HEK293 (cell line): ENCODE data around the gene RINL.

ENCODE experiments used
- HOXC10 ChIP-seq: sonication (generic); formaldehyde crosslinking; IDR thresholded peaks from 2 replicates; pipeline ENCODE4 v1.8.1; 2023; ENCODE audit warnings: mild to moderate bottlenecking, missing genetic modification reagents
- KLF10 ChIP-seq: fragments of 450-650 bp; IDR thresholded peaks from 2 replicates; pipeline ENCODE4 v1.5.1; 2018; ENCODE audit warnings: missing biosample characterization, mild to moderate bottlenecking, missing genetic modification characterization
- KLF7 ChIP-seq: fragments of 450-650 bp; formaldehyde crosslinking; IDR thresholded peaks from 2 replicates; pipeline ENCODE4 v1.5.1; 2016; ENCODE audit warnings: missing biosample characterization, missing genetic modification characterization, borderline replicate concordance
- KLF8 ChIP-seq: fragments of 450-650 bp; formaldehyde crosslinking; IDR thresholded peaks from 2 replicates; pipeline ENCODE4 v1.5.1; 2016; ENCODE audit warnings: missing biosample characterization, missing genetic modification characterization
- OSR2 ChIP-seq: fragments of 450-650 bp; formaldehyde crosslinking; IDR thresholded peaks from 2 replicates; pipeline ENCODE4 v1.5.1; 2016; ENCODE audit warnings: missing biosample characterization, missing genetic modification characterization
- ZBTB7A ChIP-seq: fragments of 450-650 bp; formaldehyde crosslinking; IDR thresholded peaks from 2 replicates; pipeline ENCODE4 v1.5.1; 2016; ENCODE audit warnings: low read depth, missing biosample characterization, missing genetic modification characterization
- ZNF114 ChIP-seq: fragments of 450-650 bp; formaldehyde crosslinking; IDR thresholded peaks from 2 replicates; pipeline ENCODE4 v1.5.0; 2017; ENCODE audit warnings: missing biosample characterization, missing genetic modification characterization
- ZNF16 ChIP-seq: fragments of 450-650 bp; formaldehyde crosslinking; IDR thresholded peaks from 2 replicates; pipeline ENCODE4 v1.5.1; 2016; ENCODE audit warnings: low read depth, missing biosample characterization, missing genetic modification characterization
- ZNF239 ChIP-seq: fragments of 450-650 bp; formaldehyde crosslinking; IDR thresholded peaks from 2 replicates; pipeline ENCODE4 v1.5.1; 2016; ENCODE audit warnings: missing biosample characterization, missing genetic modification characterization
- ZNF248 ChIP-seq: fragments of 450-650 bp; formaldehyde crosslinking; IDR thresholded peaks from 2 replicates; pipeline ENCODE4 v1.5.1; 2017; ENCODE audit warnings: missing biosample characterization, missing genetic modification characterization
- ZNF292 ChIP-seq: fragments of 450-650 bp; formaldehyde crosslinking; IDR thresholded peaks from 2 replicates; pipeline ENCODE4 v1.5.1; 2016; ENCODE audit warnings: low read depth, missing biosample characterization, missing genetic modification characterization, borderline replicate concordance
- ZNF350 ChIP-seq: fragments of 450-650 bp; formaldehyde crosslinking; IDR thresholded peaks from 2 replicates; pipeline ENCODE4 v1.5.0; 2017; ENCODE audit warnings: missing biosample characterization, mild to moderate bottlenecking, missing genetic modification characterization
- ZNF510 ChIP-seq: fragments of 450-650 bp; formaldehyde crosslinking; IDR thresholded peaks from 2 replicates; pipeline ENCODE4 v1.5.1; 2018; ENCODE audit warnings: mild to moderate bottlenecking, missing genetic modification characterization, missing biosample characterization; ENCODE audit not compliant: insufficient replicate concordance
- ZNF549 ChIP-seq: fragments of 450-650 bp; IDR thresholded peaks from 2 replicates; pipeline ENCODE4 v1.5.1; 2018; ENCODE audit warnings: missing biosample characterization, missing genetic modification characterization, mild to moderate bottlenecking, inconsistent platforms, moderate library complexity
- ZNF555 ChIP-seq: fragments of 450-650 bp; formaldehyde crosslinking; conservative IDR thresholded peaks from 2 replicates; pipeline ENCODE4 v1.5.1; 2017; ENCODE audit warnings: missing biosample characterization, mild to moderate bottlenecking, missing genetic modification characterization, inconsistent platforms
- ZNF596 ChIP-seq: fragments of 450-650 bp; IDR thresholded peaks from 2 replicates; pipeline ENCODE4 v1.5.0; 2018; ENCODE audit warnings: missing biosample characterization, mild to moderate bottlenecking, missing genetic modification characterization, moderate library complexity
- ZNF791 ChIP-seq: fragments of 450-650 bp; formaldehyde crosslinking; IDR thresholded peaks from 2 replicates; pipeline ENCODE4 v1.5.1; 2016; ENCODE audit warnings: missing biosample characterization, missing genetic modification characterization
- ZXDB ChIP-seq: fragments of 450-650 bp; formaldehyde crosslinking; IDR thresholded peaks from 2 replicates; pipeline ENCODE4 v1.5.1; 2016; ENCODE audit warnings: missing biosample characterization, missing genetic modification characterization
- TF ChIP-seq, protein P1 (sequence below): fragments of 450-650 bp; formaldehyde crosslinking; IDR thresholded peaks from 2 replicates; pipeline ENCODE4 v1.5.1; 2016; ENCODE audit warnings: missing biosample characterization, missing genetic modification characterization
- TF ChIP-seq, protein P2 (sequence below): fragments of 450-650 bp; formaldehyde crosslinking; IDR thresholded peaks from 2 replicates; pipeline ENCODE4 v1.5.1; 2016; ENCODE audit warnings: missing biosample characterization, missing genetic modification characterization
- TF ChIP-seq, protein P3 (sequence below): fragments of 450-650 bp; formaldehyde crosslinking; IDR thresholded peaks from 2 replicates; pipeline ENCODE4; 2016; ENCODE audit warnings: missing biosample characterization, missing genetic modification characterization
- TF ChIP-seq, protein P4 (sequence below): fragments of 450-650 bp; formaldehyde crosslinking; IDR thresholded peaks from 2 replicates; pipeline ENCODE4 v1.5.1; 2017; ENCODE audit warnings: missing biosample characterization, missing genetic modification characterization
- TF ChIP-seq, protein P5 (sequence below): fragments of 450-650 bp; formaldehyde crosslinking; IDR thresholded peaks from 2 replicates; pipeline ENCODE4 v1.5.1; 2016; ENCODE audit warnings: missing biosample characterization, missing genetic modification characterization
- TF ChIP-seq, protein P6 (sequence below): fragments of 450-650 bp; formaldehyde crosslinking; IDR thresholded peaks from 2 replicates; pipeline ENCODE4 v1.5.1; 2016; ENCODE audit warnings: missing biosample characterization, missing genetic modification characterization
- TF ChIP-seq, protein P7 (sequence below): fragments of 450-650 bp; formaldehyde crosslinking; IDR thresholded peaks from 2 replicates; pipeline ENCODE4 v1.5.1; 2016; ENCODE audit warnings: missing biosample characterization, missing genetic modification characterization
- TF ChIP-seq, protein P8 (sequence below): fragments of 450-650 bp; formaldehyde crosslinking; IDR thresholded peaks from 2 replicates; pipeline ENCODE4 v1.5.1; 2017; ENCODE audit warnings: missing biosample characterization, mild to moderate bottlenecking, missing genetic modification characterization, moderate library complexity

RINL gene

DNA sequence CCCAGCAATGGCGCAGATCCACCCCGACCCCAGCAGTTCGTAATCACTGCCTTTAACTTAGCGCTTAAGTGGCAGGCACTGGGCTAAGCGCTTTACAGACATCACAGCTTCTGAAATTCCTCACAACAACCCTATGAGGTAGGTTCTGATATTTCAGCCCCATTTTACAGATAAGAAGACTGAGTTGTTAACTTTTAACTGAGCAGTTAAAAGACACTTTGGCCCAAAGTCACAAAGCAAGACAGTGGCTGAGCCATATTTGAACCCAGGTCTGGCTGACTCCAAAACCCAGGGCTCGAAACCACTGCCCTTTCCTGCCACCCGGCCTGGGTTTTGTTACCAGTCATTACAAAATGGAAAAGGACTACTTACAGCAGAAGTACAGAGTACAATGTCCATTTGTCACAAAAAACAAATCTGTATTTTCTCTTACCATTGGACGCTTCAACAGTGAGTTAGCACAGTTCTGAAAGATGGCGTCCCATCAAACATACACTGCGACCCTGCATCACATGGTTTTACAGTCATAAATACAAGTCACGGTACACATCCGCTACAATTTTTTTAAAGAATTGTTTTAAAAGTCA is 36.8 kb downstream of the RINL start (continued):
- TF ChIP-seq, protein P1, sequence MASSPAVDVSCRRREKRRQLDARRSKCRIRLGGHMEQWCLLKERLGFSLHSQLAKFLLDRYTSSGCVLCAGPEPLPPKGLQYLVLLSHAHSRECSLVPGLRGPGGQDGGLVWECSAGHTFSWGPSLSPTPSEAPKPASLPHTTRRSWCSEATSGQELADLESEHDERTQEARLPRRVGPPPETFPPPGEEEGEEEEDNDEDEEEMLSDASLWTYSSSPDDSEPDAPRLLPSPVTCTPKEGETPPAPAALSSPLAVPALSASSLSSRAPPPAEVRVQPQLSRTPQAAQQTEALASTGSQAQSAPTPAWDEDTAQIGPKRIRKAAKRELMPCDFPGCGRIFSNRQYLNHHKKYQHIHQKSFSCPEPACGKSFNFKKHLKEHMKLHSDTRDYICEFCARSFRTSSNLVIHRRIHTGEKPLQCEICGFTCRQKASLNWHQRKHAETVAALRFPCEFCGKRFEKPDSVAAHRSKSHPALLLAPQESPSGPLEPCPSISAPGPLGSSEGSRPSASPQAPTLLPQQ (tag by site-specific recombination), result no peak
- TF ChIP-seq ZBTB7A (tag by site-specific recombination) (no peak), ZNF549 (tag by site-specific recombination) (no peak), ZXDB (no peak), KLF10 (tag by site-specific recombination) (0 out of 2 replicates have a peak, but pooled peaks have one; percentile 19), KLF8 (tag by site-specific recombination) (0 out of 2 replicates have a peak, but pooled peaks have one; percentile 25), ZNF596 (tag by site-specific recombination) (no peak), HOXC10 (CRISPR knock-in tag) (no peak), ZNF239 (tag by site-specific recombination) (no peak), ZNF292 (tag by site-specific recombination) (no peak), ZNF510 (no peak), ZNF248 (tag by site-specific recombination) (no peak), OSR2 (tag by site-specific recombination) (no peak), ZNF16 (tag by site-specific recombination) (no peak), ZNF791 (no peak), ZNF555 (tag by site-specific recombination) (no peak), KLF7 (tag by site-specific recombination) (no peak), ZNF114 (tag by site-specific recombination) (no peak), ZNF350 (no peak)
- TF ChIP-seq, protein P2, sequence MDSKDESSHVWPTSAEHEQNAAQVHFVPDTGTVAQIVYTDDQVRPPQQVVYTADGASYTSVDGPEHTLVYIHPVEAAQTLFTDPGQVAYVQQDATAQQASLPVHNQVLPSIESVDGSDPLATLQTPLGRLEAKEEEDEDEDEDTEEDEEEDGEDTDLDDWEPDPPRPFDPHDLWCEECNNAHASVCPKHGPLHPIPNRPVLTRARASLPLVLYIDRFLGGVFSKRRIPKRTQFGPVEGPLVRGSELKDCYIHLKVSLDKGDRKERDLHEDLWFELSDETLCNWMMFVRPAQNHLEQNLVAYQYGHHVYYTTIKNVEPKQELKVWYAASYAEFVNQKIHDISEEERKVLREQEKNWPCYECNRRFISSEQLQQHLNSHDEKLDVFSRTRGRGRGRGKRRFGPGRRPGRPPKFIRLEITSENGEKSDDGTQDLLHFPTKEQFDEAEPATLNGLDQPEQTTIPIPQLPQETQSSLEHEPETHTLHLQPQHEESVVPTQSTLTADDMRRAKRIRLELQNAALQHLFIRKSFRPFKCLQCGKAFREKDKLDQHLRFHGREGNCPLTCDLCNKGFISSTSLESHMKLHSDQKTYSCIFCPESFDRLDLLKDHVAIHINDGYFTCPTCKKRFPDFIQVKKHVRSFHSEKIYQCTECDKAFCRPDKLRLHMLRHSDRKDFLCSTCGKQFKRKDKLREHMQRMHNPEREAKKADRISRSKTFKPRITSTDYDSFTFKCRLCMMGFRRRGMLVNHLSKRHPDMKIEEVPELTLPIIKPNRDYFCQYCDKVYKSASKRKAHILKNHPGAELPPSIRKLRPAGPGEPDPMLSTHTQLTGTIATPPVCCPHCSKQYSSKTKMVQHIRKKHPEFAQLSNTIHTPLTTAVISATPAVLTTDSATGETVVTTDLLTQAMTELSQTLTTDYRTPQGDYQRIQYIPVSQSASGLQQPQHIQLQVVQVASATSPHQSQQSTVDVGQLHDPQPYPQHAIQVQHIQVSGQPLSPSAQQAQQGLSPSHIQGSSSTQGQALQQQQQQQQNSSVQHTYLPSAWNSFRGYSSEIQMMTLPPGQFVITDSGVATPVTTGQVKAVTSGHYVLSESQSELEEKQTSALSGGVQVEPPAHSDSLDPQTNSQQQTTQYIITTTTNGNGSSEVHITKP, result no peak
- TF ChIP-seq, protein P3, sequence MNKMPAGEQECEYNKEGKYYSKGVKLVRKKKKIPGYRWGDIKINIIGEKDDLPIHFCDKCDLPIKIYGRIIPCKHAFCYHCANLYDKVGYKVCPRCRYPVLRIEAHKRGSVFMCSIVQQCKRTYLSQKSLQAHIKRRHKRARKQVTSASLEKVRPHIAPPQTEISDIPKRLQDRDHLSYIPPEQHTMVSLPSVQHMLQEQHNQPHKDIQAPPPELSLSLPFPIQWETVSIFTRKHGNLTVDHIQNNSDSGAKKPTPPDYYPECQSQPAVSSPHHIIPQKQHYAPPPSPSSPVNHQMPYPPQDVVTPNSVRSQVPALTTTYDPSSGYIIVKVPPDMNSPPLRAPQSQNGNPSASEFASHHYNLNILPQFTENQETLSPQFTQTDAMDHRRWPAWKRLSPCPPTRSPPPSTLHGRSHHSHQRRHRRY (tag by site-specific recombination), result no peak
- TF ChIP-seq, protein P4, sequence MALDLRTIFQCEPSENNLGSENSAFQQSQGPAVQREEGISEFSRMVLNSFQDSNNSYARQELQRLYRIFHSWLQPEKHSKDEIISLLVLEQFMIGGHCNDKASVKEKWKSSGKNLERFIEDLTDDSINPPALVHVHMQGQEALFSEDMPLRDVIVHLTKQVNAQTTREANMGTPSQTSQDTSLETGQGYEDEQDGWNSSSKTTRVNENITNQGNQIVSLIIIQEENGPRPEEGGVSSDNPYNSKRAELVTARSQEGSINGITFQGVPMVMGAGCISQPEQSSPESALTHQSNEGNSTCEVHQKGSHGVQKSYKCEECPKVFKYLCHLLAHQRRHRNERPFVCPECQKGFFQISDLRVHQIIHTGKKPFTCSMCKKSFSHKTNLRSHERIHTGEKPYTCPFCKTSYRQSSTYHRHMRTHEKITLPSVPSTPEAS (tag by site-specific recombination), result no peak
- TF ChIP-seq, protein P5, sequence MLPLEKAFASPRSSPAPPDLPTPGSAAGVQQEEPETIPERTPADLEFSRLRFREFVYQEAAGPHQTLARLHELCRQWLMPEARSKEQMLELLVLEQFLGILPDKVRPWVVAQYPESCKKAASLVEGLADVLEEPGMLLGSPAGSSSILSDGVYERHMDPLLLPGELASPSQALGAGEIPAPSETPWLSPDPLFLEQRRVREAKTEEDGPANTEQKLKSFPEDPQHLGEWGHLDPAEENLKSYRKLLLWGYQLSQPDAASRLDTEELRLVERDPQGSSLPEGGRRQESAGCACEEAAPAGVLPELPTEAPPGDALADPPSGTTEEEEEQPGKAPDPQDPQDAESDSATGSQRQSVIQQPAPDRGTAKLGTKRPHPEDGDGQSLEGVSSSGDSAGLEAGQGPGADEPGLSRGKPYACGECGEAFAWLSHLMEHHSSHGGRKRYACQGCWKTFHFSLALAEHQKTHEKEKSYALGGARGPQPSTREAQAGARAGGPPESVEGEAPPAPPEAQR (tag by site-specific recombination), result no peak
- TF ChIP-seq, protein P6, sequence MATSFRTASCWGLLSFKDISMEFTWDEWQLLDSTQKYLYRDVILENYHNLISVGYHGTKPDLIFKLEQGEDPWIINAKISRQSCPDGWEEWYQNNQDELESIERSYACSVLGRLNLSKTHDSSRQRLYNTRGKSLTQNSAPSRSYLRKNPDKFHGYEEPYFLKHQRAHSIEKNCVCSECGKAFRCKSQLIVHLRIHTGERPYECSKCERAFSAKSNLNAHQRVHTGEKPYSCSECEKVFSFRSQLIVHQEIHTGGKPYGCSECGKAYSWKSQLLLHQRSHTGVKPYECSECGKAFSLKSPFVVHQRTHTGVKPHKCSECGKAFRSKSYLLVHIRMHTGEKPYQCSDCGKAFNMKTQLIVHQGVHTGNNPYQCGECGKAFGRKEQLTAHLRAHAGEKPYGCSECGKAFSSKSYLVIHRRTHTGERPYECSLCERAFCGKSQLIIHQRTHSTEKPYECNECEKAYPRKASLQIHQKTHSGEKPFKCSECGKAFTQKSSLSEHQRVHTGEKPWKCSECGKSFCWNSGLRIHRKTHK (tag by site-specific recombination), result no peak
- TF ChIP-seq, protein P7, sequence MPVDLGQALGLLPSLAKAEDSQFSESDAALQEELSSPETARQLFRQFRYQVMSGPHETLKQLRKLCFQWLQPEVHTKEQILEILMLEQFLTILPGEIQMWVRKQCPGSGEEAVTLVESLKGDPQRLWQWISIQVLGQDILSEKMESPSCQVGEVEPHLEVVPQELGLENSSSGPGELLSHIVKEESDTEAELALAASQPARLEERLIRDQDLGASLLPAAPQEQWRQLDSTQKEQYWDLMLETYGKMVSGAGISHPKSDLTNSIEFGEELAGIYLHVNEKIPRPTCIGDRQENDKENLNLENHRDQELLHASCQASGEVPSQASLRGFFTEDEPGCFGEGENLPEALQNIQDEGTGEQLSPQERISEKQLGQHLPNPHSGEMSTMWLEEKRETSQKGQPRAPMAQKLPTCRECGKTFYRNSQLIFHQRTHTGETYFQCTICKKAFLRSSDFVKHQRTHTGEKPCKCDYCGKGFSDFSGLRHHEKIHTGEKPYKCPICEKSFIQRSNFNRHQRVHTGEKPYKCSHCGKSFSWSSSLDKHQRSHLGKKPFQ (tag by site-specific recombination), result no peak
- TF ChIP-seq, protein P8, sequence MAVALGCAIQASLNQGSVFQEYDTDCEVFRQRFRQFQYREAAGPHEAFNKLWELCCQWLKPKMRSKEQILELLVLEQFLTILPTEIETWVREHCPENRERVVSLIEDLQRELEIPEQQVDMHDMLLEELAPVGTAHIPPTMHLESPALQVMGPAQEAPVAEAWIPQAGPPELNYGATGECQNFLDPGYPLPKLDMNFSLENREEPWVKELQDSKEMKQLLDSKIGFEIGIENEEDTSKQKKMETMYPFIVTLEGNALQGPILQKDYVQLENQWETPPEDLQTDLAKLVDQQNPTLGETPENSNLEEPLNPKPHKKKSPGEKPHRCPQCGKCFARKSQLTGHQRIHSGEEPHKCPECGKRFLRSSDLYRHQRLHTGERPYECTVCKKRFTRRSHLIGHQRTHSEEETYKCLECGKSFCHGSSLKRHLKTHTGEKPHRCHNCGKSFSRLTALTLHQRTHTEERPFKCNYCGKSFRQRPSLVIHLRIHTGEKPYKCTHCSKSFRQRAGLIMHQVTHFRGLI (tag by site-specific recombination), result 0 out of 2 replicates have a peak, but pooled peaks have one; percentile 30
